ENCODE results near the gene TSHR. TPM values are rescaled to one million over a fixed set of nuclear protein-coding genes. Genes with fewer than 3 reads are reported as not detected.

TSHR gene
- total RNA-seq, 4 donors from 2014 or later, result not detected

DNA sequence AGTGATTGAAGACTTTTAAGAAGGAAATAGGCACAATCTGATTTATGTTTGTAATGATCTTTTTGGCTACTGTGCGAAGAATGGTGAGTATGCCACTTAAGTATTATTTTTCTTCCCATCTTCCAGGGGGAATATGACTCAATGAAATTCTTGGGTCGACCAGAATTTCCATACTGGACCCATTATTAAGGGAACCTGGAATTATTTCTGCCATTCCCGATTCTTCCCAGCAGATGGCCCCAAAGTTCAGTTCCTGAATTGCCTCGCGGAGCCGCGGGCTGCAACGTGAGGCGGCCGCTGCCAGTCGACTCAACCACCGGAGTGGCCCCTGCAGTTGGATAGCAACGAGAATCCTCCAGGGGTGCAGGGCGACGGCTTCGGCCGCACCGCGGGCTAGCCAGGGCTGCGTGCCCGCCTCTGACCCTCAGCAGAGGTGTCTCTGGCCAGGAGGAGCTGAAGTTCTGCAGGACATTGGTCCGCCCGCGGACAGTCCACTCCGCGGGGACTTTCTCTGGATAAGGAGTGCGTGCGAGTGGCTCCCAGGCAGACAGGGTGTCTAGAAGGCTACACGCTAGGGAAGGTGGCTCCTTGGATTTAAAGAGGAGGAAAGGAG is 628 bp upstream of the TSHR start:
- H3K9me3 ChIP-seq, result no peaks in the 10 kb centered on the region
- no peaks in the 10 kb centered on the region for H3K27me3 ChIP-seq
- H3K36me3 ChIP-seq, result no peaks in the 10 kb centered on the region
- TF ChIP-seq POLR2A (IDR thresholded peaks at IDR 0.05), result no peak
- TF ChIP-seq, protein P1, sequence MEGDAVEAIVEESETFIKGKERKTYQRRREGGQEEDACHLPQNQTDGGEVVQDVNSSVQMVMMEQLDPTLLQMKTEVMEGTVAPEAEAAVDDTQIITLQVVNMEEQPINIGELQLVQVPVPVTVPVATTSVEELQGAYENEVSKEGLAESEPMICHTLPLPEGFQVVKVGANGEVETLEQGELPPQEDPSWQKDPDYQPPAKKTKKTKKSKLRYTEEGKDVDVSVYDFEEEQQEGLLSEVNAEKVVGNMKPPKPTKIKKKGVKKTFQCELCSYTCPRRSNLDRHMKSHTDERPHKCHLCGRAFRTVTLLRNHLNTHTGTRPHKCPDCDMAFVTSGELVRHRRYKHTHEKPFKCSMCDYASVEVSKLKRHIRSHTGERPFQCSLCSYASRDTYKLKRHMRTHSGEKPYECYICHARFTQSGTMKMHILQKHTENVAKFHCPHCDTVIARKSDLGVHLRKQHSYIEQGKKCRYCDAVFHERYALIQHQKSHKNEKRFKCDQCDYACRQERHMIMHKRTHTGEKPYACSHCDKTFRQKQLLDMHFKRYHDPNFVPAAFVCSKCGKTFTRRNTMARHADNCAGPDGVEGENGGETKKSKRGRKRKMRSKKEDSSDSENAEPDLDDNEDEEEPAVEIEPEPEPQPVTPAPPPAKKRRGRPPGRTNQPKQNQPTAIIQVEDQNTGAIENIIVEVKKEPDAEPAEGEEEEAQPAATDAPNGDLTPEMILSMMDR (IDR thresholded peaks at IDR 0.05), result peak; percentile 62 to 84 (median 81)
- H3K4me3 ChIP-seq, result peak overlapping the region; percentile 35 to 62 (median 50)
- peaks cover 0 to 9% (median 3%) of the 10 kb centered on the region in 4 donors for H3K4me1 ChIP-seq
- peak overlapping the region in 1 of 4 donors; percentile 65 for H3K27ac ChIP-seq
- peak; percentile 76 to 92 (median 82) for DNase-seq

DNA sequence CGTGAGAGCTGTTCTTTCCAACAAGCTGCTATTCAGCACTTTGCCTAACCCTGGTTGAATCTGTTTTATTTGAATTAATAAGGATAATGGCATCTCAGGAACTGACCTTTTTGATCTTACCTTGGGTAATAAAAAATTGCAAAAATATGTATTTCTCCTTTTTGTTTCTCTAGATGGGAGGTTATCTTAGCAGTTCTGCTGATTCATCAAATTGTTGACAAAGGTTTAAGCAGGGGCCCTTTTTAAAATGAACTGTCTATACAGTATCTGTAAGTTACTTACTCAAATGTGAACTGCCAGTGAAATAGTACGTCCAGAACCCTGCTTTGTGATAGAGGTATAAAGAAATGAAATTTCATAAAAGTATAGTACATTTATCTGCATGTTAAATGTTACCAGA is 681 bp downstream of the TSHR start:
- Histone ChIP-seq H3K9me3 (no peaks in the 10 kb centered on the region), H3K27me3 (no peaks in the 10 kb centered on the region), H3K4me3 (no peak overlapping the region), H3K4me1 (peaks cover 0 to 9% (median 3%) of the 10 kb centered on the region in 4 donors), H3K36me3 (no peaks in the 10 kb centered on the region), H3K27ac (no peak overlapping the region)
- TF ChIP-seq POLR2A (IDR thresholded peaks at IDR 0.05), result no peak
- TF ChIP-seq, protein P1 (IDR thresholded peaks at IDR 0.05), result no peak
- no peak for DNase-seq

DNA sequence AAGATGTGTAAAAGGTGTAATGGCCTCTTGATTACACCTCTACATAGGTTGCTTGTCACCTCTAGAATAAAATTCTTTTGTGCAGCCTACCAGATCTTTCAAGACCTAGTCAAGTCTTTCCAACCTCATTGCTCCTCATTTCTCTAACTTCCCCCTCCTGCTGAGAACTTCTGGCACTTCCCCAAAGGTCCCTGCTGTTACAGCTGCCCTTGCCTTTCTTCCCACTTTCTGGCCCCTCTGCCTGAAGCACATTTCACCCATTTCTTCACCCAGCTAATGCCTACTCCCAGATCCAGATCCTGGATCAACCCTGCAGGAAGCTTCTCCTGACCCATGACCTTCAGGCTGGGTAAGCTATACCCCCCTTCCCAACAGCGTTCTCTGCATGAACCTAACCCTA is 1.5 kb downstream of the TSHR start:
- TF ChIP-seq POLR2A (IDR thresholded peaks at IDR 0.05), result no peak
- TF ChIP-seq, protein P1 (IDR thresholded peaks at IDR 0.05), result no peak
- Histone ChIP-seq H3K36me3 (no peaks in the 10 kb centered on the region), H3K9me3 (no peaks in the 10 kb centered on the region), H3K4me1 (peaks cover 0 to 9% (median 3%) of the 10 kb centered on the region in 4 donors), H3K27me3 (no peaks in the 10 kb centered on the region), H3K4me3 (no peak overlapping the region), H3K27ac (peak overlapping the region in 1 of 4 donors; percentile 8)
- DNase-seq, result no peak

DNA sequence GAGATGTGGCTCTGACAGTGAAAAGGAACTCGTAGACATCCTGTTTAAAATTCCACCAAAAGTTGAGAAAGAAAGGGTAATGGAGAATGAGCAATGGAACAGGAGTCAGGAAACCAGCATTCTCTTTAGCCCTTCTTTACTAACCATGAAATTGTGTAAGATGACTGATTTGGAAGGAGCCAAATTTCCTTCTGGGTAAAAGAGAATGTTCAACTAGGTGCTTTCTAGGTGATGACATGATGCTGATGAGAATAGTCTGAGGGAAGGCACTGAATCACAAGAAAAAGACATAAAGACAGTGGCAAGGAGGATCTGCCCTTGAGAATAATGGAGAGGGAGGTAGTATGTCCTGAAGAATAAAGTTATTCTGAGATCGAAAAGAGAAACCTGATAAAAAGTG is 2.2 kb downstream of the TSHR start:
- Histone ChIP-seq H3K27ac (no peak overlapping the region), H3K9me3 (no peaks in the 10 kb centered on the region), H3K27me3 (no peaks in the 10 kb centered on the region), H3K36me3 (no peaks in the 10 kb centered on the region), H3K4me1 (peaks cover 0 to 9% (median 3%) of the 10 kb centered on the region in 4 donors), H3K4me3 (no peak overlapping the region)
- DNase-seq, result no peak
- no peak for TF ChIP-seq POLR2A (IDR thresholded peaks at IDR 0.05)
- TF ChIP-seq, protein P1 (IDR thresholded peaks at IDR 0.05), result no peak

DNA sequence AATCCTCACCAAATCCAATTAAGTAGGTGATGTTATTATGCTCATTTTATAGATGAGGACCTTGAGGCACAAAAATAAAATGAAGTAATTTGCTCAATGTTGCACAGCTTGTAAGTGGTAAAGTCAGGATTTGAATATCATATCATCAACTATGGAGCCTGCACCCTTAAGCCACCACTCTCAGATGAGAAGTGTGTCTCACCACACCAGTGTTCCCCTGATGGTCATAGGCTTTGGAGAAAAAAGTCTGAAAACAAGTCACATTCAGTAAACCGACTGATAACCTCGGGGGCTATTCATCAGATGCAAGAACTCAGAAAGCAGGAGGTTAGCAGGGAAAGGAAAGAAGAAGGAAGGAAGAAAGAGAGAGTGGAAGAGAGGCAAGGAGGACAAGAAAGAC is 2.8 kb downstream of the TSHR start:
- Histone ChIP-seq H3K4me3 (no peak overlapping the region), H3K9me3 (no peaks in the 10 kb centered on the region), H3K27ac (peak overlapping the region in 1 of 4 donors; percentile 28), H3K4me1 (peaks cover 0 to 9% (median 3%) of the 10 kb centered on the region in 4 donors), H3K36me3 (no peaks in the 10 kb centered on the region), H3K27me3 (no peaks in the 10 kb centered on the region)
- DNase-seq, result no peak
- TF ChIP-seq, protein P1 (IDR thresholded peaks at IDR 0.05), result no peak
- no peak for TF ChIP-seq POLR2A (IDR thresholded peaks at IDR 0.05)

All from Peyer's patch (tissue), 4 donors.